Tibial nerve (tissue), 4 donors: Measurements from ENCODE around the gene GMEB2. TPM values are rescaled to one million over a fixed set of nuclear protein-coding genes. Genes with fewer than 3 reads are reported as not detected.

Source experiments
- DNase-seq, 2 donors: peaks; one replicate each; pipeline ENCODE4 v3.0.0-alpha.2; 2019; ENCODE audit warnings: low spot score in 2 of 2
- H3K27ac ChIP-seq, 4 donors: fragments of 200-600 bp; sonication (generic) in 3 of 4; one replicate each; pipeline ENCODE4 v1.5.1; 2017 to 2019; ENCODE audit warnings: mild to moderate bottlenecking in 1 of 4
- H3K27me3 ChIP-seq, 2 donors: fragments of 200-600 bp; sonication (generic) in 1 of 2; one replicate each; pipeline versions ENCODE4 v1.5.1 to v1.6.0; 2017 to 2019
- H3K36me3 ChIP-seq, 3 donors: fragments of 200-600 bp; sonication (generic); one replicate each; pipeline ENCODE4 v1.5.1; 2018 to 2019
- H3K4me1 ChIP-seq, 4 donors: fragments of 200-600 bp; sonication (generic) in 3 of 4; one replicate each; pipeline ENCODE4 v1.5.1; 2017 to 2019
- H3K4me3 ChIP-seq, 4 donors: fragments of 200-600 bp; sonication (generic) in 3 of 4; one replicate each; pipeline ENCODE4 v1.5.1; 2017 to 2019; ENCODE audit warnings: mild to moderate bottlenecking in 1 of 4, moderate library complexity in 1 of 4
- H3K9me3 ChIP-seq, 4 donors: fragments of 200-600 bp; sonication (generic) in 3 of 4; one replicate each; pipeline ENCODE4 v1.5.1; 2017 to 2019
- EP300 ChIP-seq, 2 donors: sonication (generic); formaldehyde crosslinking; IDR thresholded peaks; one replicate each; pipeline ENCODE4 v1.6.1; 2017; ENCODE audit warnings: antibody characterized with exemption in 2 of 2, mild to moderate bottlenecking in 1 of 2
- POLR2A ChIP-seq, 2 donors: fragments of 450-650 bp; IDR thresholded peaks; one replicate each; pipeline ENCODE4 v1.6.1; 2017; ENCODE audit warnings: antibody characterized with exemption in 2 of 2, mild to moderate bottlenecking in 2 of 2, moderate library complexity in 2 of 2
- WGBS, 2 donors: methylation state at CpG; one replicate each; pipeline ENCODE4 v1.1.5; 2018; 5-methylcytosine and 5-hydroxymethylcytosine counted together
- total RNA-seq, 4 donors: library from RNA; depleted of rRNA; stranded (reverse); fragments of >200 nt; gene quantifications; one replicate each; pipeline ENCODE4 v1.1.0, GENCODE V29; 2016
- TF ChIP-seq, protein P1 (sequence below), 5 experiments: fragments of 200-600 bp in 3 of 5; fragments of 450-650 bp in 2 of 5; sonication (generic) in 3 of 5; IDR thresholded peaks; one replicate each; pipeline ENCODE4 v1.5.1; 2016 to 2019; ENCODE audit warnings: antibody characterized with exemption in 5 of 5, mild to moderate bottlenecking in 3 of 5, moderate library complexity in 2 of 5

The GMEB2 gene
- total RNA-seq, 4 donors from 2014 or later: 12.5 to 14.7 (median 13.7) TPM

DNA sequence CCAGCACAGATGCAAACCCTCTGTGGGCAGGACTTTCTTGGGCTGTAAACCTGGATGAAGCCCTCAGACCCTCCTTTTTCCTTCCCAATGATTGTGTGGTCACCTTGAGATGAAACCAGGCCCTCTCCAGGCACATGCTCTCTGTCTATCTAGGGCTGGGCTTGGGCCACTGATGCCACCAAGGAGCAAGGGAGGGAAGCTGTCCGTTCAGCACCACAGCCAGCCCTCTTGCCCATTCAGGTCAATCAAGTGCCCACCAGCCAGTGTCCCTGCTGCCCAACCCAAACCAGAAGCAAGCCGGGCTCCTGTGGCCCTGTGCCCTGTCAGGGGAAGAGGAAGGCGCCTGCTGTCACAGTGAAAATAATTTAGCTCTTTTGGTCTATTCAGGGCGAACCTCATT lies 18.3 kb upstream of the GMEB2 start:
- WGBS, 2 donors: 62 to 69% methylated on average over 4 of the region's 4 CpGs
- no peak for DNase-seq
- TF ChIP-seq POLR2A (IDR thresholded peaks at IDR 0.05): no peak
- TF ChIP-seq EP300 (IDR thresholded peaks at IDR 0.05): no peak
- TF ChIP-seq, protein P1, sequence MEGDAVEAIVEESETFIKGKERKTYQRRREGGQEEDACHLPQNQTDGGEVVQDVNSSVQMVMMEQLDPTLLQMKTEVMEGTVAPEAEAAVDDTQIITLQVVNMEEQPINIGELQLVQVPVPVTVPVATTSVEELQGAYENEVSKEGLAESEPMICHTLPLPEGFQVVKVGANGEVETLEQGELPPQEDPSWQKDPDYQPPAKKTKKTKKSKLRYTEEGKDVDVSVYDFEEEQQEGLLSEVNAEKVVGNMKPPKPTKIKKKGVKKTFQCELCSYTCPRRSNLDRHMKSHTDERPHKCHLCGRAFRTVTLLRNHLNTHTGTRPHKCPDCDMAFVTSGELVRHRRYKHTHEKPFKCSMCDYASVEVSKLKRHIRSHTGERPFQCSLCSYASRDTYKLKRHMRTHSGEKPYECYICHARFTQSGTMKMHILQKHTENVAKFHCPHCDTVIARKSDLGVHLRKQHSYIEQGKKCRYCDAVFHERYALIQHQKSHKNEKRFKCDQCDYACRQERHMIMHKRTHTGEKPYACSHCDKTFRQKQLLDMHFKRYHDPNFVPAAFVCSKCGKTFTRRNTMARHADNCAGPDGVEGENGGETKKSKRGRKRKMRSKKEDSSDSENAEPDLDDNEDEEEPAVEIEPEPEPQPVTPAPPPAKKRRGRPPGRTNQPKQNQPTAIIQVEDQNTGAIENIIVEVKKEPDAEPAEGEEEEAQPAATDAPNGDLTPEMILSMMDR (IDR thresholded peaks at IDR 0.05): no peak
- H3K27me3 ChIP-seq: no peaks in the 10 kb centered on the region
- H3K36me3 ChIP-seq: peaks cover 0 to 9% (median 0%) of the 10 kb centered on the region in 3 donors
- no peaks in the 10 kb centered on the region for H3K9me3 ChIP-seq
- H3K4me1 ChIP-seq: peaks cover 0 to 18% (median 4%) of the 10 kb centered on the region in 4 donors
- no peak overlapping the region for H3K27ac ChIP-seq
- no peak overlapping the region for H3K4me3 ChIP-seq

DNA sequence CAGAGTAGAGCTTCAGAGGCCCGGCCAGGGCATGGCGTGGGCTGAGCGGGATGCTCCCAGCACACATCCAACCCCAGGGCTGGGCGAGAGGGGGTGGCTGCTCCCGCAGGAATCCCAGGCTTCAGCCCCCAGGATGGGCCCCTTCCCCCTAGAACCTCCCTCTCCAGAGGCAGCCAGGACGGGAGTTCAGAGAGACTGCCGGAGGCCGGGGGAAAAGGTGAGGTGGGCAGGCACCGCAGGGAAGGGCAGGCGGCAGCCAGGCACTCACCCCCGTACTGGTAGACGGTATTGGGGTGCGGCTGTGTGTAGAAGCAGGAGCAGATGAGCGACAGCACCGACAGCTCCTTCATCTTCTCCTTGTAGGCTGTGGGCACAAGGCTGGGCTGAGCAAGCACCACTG lies 17.0 kb upstream of the GMEB2 start:
- DNase-seq: no peak
- H3K9me3 ChIP-seq: no peaks in the 10 kb centered on the region
- no peaks in the 10 kb centered on the region for H3K27me3 ChIP-seq
- TF ChIP-seq EP300 (IDR thresholded peaks at IDR 0.05): no peak
- H3K27ac ChIP-seq: no peak overlapping the region
- peaks cover 0 to 9% (median 0%) of the 10 kb centered on the region in 3 donors for H3K36me3 ChIP-seq
- WGBS, 2 donors: 83 to 85% methylated on average over 15 of the region's 15 CpGs
- H3K4me3 ChIP-seq: no peak overlapping the region
- peaks cover 0 to 18% (median 4%) of the 10 kb centered on the region in 4 donors for H3K4me1 ChIP-seq

DNA sequence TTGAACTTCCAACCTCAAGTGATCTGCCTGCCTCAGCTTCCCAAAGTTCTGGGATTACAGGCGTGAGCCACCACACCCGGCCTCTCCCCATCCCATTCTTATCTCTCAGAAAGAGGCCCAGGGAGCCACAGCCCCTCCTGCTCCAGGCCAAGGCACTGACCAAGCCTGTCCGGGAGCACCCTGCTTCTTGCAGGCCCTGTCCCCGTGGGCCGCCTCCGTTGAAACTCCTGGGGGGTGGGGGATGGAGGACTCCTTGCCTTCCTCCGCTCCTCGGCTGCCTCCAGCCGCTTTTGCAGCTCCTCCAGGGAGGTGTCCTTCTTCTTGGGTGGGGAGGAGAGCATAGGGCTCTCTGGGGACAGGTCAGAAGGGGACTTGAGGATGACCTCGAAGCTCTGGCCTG lies 16.6 kb upstream of the GMEB2 start:
- H3K27me3 ChIP-seq: no peaks in the 10 kb centered on the region

DNA sequence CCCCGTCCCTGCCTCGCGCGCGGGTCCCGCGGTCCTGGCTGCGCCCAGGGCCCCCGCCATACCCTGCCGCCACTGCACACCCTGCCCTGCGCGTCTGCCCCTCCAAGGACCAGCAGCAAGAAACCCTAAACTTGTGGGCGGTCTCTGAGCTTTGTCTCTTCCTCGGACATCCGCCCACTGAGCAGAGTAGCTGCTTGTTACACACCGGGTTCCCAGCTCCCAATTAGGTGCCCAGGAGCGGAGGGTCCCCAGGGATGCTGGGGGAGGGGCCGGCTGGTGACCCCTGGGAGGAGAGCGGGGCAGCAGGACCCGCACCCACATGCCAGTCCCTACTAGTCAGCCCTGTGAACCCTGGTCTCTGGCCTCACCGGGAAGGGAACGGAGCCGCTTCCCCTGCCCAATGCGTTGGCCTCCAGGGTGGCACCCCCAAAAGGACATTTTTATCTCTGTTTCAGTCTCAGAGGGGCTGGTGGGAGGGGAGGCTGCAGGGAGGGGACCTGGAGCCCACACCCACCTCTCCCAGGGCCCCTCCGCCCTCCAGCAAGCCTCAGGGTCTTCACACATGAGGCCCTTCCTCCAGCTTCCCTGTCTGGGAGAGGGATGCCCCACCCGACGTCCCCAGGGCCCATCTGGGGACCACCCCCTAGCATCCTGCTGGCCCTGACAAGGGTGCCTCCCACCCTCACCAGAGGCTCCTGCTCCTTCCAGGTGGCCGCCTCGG lies 15.8 kb upstream of the GMEB2 start:
- Histone ChIP-seq H3K27me3 (no peaks in the 10 kb centered on the region), H3K4me1 (peaks cover 0 to 18% (median 4%) of the 10 kb centered on the region in 4 donors), H3K9me3 (no peaks in the 10 kb centered on the region), H3K4me3 (peak overlapping the region in 3 of 4 donors; percentile 34 to 66 (median 49)), H3K36me3 (peaks cover 0 to 9% (median 0%) of the 10 kb centered on the region in 3 donors), H3K27ac (peak overlapping the region in 2 of 4 donors; percentile 72 to 73)
- no peak for DNase-seq
- TF ChIP-seq EP300 (IDR thresholded peaks at IDR 0.05) (no peak), POLR2A (IDR thresholded peaks at IDR 0.05) (no peak)
- TF ChIP-seq, protein P1 (IDR thresholded peaks at IDR 0.05): no peak
- WGBS, 2 donors: 45 to 65% methylated on average over 11 to 14 of the region's 29 CpGs

More for the DNA sequence above, 16.6 kb upstream of the GMEB2 start:
- peaks cover 0 to 9% (median 0%) of the 10 kb centered on the region in 3 donors for H3K36me3 ChIP-seq
- H3K4me1 ChIP-seq: peaks cover 0 to 18% (median 4%) of the 10 kb centered on the region in 4 donors
- TF ChIP-seq, protein P1 (IDR thresholded peaks at IDR 0.05): no peak
- no peak for TF ChIP-seq EP300 (IDR thresholded peaks at IDR 0.05)
- TF ChIP-seq POLR2A (IDR thresholded peaks at IDR 0.05): no peak
- H3K27ac ChIP-seq: no peak overlapping the region
- 74 to 87% methylated on average over 9 to 10 of the region's 10 CpGs for WGBS, 2 donors
- no peaks in the 10 kb centered on the region for H3K9me3 ChIP-seq
- DNase-seq: no peak
- H3K4me3 ChIP-seq: no peak overlapping the region

DNA sequence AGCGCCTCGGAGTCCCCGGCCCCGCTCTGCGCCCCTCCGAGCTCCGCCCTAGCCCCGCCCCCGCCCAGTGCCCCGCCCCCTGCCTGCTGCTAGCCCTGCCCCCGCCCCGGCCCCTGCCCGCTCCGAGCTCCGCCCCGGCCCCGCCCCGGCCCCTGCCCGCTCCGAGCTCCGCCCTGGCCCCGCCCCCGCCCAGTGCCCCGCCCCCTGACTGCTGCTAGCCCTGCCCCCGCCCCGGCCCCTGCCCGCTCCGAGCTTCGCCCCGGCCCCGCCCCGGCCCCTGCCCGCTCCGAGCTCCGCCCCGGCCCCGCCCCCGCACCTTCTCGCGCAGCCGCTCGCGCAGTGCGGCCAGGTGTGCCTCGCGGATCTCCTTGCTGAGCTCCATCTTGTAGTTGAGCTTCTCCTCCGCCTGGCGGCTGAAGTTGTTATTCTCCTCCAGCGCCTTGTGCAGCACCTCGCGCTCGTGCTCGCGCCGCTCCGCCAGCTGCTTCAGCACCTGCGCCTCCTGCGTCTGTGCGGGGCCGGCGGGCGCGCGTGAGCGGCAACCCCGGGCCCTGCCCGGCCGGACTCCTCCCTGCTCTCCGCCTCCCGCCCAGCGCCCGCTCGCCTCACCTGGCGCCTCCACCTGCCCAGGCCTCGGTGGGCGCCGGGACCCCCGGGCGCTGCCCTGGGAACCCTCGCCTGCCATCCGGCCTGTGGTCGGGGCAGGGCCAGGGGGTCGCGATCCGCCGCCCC lies 15.1 kb upstream of the GMEB2 start:
- 4% methylated on average over 9 to 29 of the region's 86 CpGs for WGBS, 2 donors
- DNase-seq: peak; percentile 80 to 85
- no peak for TF ChIP-seq POLR2A (IDR thresholded peaks at IDR 0.05)
- TF ChIP-seq, protein P1 (IDR thresholded peaks at IDR 0.05): peak; percentile 6 to 74 (median 46)
- H3K27ac ChIP-seq: peak overlapping the region in 3 of 4 donors; percentile 71 to 91 (median 80)
- peak overlapping the region; percentile 26 to 73 (median 50) for H3K4me3 ChIP-seq
- peaks cover 0 to 18% (median 4%) of the 10 kb centered on the region in 4 donors for H3K4me1 ChIP-seq
- no peaks in the 10 kb centered on the region for H3K9me3 ChIP-seq
- H3K36me3 ChIP-seq: peaks cover 0 to 9% (median 0%) of the 10 kb centered on the region in 3 donors
- no peaks in the 10 kb centered on the region for H3K27me3 ChIP-seq
